RPMI8226 (cell line): ENCODE results near the gene LSM3.

Experiments used
- DNase-seq: peaks from one replicate; pipeline ENCODE4 v3.0.0-alpha.2; 2015

The LSM3 gene

DNA sequence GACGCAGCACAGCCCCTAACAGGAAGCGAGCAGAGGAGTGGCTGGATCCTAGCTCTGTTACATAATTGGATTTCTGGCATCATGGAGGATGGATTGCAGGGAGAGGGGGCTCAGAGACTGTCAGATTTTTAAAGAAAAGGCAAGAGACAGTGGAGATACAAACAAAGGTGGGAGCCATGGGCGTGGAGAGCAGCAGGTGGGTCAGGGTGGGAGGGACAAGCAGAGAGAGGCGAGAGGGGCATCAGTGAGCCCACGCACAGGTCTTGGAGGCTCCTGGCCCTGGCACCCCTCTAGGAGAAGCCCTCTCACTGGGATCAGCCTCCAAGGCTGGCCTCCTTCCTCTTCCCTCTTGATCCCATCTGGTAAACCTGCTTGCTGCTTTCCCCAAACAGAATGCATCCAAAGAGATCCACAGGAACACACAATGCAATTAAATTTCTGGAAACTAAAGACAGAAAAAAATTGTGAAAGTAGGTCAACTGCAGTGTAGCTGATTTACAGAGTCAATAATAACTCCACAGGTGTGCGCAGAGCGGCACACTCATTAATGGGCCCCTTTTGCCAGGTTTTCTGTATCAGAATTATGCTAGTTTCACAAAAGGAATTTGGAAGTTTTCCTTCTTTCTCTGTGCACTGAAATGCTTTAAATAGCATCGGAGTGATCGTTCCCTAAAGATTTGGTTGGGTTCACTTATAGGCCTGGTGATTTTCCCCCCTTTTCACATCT, 66.1 kb downstream of the LSM3 start:
- DNase-seq, result no peak

GRCh38 chr3:14245248-14245639, 66.6 kb downstream of the LSM3 start:
- no peak for DNase-seq

DNA sequence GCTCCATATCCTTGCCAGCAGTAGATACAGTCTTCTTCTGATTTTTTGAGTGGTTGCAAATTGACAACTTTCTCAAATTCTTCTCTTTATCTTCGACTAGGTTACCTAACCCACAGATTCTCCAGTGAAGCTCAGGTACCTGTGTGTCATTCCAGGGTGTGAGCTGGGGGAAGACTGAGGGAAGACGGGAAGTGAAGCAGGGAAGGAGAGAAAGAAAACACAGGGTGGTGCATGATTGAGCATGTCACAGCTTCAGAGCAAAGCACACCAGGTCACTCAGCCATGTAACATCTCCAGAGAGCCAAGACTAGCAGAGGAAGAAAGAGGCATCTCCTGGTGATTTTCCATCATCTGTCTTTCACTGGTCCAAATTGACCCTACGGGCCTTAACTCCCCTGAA, 67.2 kb downstream of the LSM3 start:
- DNase-seq, result no peak

- no peak for DNase-seq
Measured at GRCh38 chr3:14246414-14246813, 67.8 kb downstream of the LSM3 start.

GRCh38 chr3:14248477-14248848, 69.8 kb downstream of the LSM3 start:
- DNase-seq, result no peak

- DNase-seq, result no peak
Measured at GRCh38 chr3:14248849-14249523, 70.4 kb downstream of the LSM3 start.
